HCT116 (cell line): ENCODE data around the gene MID1.

ENCODE experiments used
- EZH2 ChIP-seq: fragments of 200-600 bp; sonication (generic); IDR thresholded peaks from 2 replicates; pipeline ENCODE4 v1.6.1; 2017; ENCODE audit warnings: antibody characterized with exemption, mixed run types
- SP1 ChIP-seq: IDR thresholded peaks from 2 replicates; pipeline ENCODE4 v1.6.1; 2012; ENCODE audit warnings: low read depth
- TF ChIP-seq, protein P1 (sequence below), 3 experiments: fragments of 200-600 bp in 1 of 3; sonication (generic) in 1 of 3; IDR thresholded peaks in 2 of 3; conservative IDR thresholded peaks in 1 of 3; 2 replicates each; pipeline ENCODE4 v1.5.1; 2012 to 2017; ENCODE audit warnings: low read depth in 2 of 3, low read length in 2 of 3, antibody characterized with exemption in 1 of 3, borderline replicate concordance in 1 of 3, control low read depth in 1 of 3, mild to moderate bottlenecking in 1 of 3, mixed read lengths in 1 of 3, mixed run types in 1 of 3, moderate library complexity in 1 of 3; ENCODE audit not compliant: insufficient read depth in 1 of 3
- TF ChIP-seq, protein P2 (sequence below): IDR thresholded peaks from 2 replicates; pipeline ENCODE4 v1.6.1; 2011; ENCODE audit warnings: mild to moderate bottlenecking, low read length, moderate library complexity; ENCODE audit not compliant: insufficient replicate concordance; ENCODE audit errors: extremely low read depth

DNA sequence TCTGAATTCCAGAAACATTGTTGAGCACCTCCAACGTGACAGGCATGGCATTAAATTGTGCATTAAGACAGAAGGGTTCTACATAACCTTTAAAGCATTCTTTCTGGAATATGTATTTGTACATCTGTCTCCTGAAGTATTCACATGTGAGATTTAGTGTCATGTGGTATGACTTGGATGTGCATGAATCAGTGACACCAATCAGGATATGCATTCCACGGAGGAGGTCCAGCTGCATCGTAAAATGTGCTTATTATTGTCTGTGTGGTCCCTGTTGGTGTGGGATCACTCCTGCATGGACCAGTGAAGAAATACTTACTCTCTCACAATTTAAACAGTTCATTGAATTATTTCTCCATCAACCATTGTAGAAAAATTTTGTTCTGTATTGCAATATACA, 149.0 kb downstream of the MID1 start:
- TF ChIP-seq EZH2 (no peak), SP1 (no peak)
- TF ChIP-seq, protein P1, sequence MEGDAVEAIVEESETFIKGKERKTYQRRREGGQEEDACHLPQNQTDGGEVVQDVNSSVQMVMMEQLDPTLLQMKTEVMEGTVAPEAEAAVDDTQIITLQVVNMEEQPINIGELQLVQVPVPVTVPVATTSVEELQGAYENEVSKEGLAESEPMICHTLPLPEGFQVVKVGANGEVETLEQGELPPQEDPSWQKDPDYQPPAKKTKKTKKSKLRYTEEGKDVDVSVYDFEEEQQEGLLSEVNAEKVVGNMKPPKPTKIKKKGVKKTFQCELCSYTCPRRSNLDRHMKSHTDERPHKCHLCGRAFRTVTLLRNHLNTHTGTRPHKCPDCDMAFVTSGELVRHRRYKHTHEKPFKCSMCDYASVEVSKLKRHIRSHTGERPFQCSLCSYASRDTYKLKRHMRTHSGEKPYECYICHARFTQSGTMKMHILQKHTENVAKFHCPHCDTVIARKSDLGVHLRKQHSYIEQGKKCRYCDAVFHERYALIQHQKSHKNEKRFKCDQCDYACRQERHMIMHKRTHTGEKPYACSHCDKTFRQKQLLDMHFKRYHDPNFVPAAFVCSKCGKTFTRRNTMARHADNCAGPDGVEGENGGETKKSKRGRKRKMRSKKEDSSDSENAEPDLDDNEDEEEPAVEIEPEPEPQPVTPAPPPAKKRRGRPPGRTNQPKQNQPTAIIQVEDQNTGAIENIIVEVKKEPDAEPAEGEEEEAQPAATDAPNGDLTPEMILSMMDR (IDR thresholded peaks at IDR 0.05 in 2 of 3, conservative IDR thresholded peaks at IDR 0.05 in 1 of 3; ENCODE audit: borderline replicate concordance in 1 of 3, insufficient read depth in 1 of 3, low read depth in 2 of 3, low read length in 2 of 3), result no peak
- TF ChIP-seq, protein P2, sequence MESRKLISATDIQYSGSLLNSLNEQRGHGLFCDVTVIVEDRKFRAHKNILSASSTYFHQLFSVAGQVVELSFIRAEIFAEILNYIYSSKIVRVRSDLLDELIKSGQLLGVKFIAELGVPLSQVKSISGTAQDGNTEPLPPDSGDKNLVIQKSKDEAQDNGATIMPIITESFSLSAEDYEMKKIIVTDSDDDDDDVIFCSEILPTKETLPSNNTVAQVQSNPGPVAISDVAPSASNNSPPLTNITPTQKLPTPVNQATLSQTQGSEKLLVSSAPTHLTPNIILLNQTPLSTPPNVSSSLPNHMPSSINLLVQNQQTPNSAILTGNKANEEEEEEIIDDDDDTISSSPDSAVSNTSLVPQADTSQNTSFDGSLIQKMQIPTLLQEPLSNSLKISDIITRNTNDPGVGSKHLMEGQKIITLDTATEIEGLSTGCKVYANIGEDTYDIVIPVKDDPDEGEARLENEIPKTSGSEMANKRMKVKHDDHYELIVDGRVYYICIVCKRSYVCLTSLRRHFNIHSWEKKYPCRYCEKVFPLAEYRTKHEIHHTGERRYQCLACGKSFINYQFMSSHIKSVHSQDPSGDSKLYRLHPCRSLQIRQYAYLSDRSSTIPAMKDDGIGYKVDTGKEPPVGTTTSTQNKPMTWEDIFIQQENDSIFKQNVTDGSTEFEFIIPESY, result no peak
